ENCODE measurements around the gene ARV1.
A peak's percentile ranks its signal among the peaks of the same experiment; 100 is the strongest.
"Not testable (repeated sequence)": the region's sequence is repeated elsewhere in the genome, so short reads cannot be mapped to it uniquely, and the experiment has no call there.

The ARV1 gene

GRCh38 chr1:230976825-230977747 lies 1.8 kb upstream of the ARV1 start:
- no peak for DNase-seq (ENCODE audit: low spot score)

GRCh38 chr1:230977761-230978490 lies 968 bp upstream of the ARV1 start:
- peak; percentile 39 for DNase-seq (ENCODE audit: low spot score)

- no peak for DNase-seq (ENCODE audit: low spot score)
Measured at GRCh38 chr1:230979389-230979716, 459 bp downstream of the ARV1 start.

- no peak for DNase-seq (ENCODE audit: low spot score)
Measured at GRCh38 chr1:230979952-230980351, 1.1 kb downstream of the ARV1 start.

GRCh38 chr1:230982696-230983095 lies 3.8 kb downstream of the ARV1 start:
- DNase-seq (ENCODE audit: low spot score) = no peak

GRCh38 chr1:230983811-230984210 lies 4.9 kb downstream of the ARV1 start:
- no peak for DNase-seq (ENCODE audit: low spot score)

GRCh38 chr1:230984622-230985515 lies 6.0 kb downstream of the ARV1 start:
- not testable (repeated sequence) for DNase-seq (ENCODE audit: low spot score)

GRCh38 chr1:230985711-230986110 lies 6.8 kb downstream of the ARV1 start:
- DNase-seq (ENCODE audit: low spot score) = no peak

- DNase-seq (ENCODE audit: low spot score) = no peak
Measured at GRCh38 chr1:230986976-230987375, 8.1 kb downstream of the ARV1 start.

GRCh38 chr1:230987448-230987847 lies 8.6 kb downstream of the ARV1 start:
- no peak for DNase-seq (ENCODE audit: low spot score)

- DNase-seq (ENCODE audit: low spot score) = no peak
Measured at GRCh38 chr1:230992100-230992774, 13.3 kb downstream of the ARV1 start.

GRCh38 chr1:230994860-230995259 lies 16.0 kb downstream of the ARV1 start:
- DNase-seq (ENCODE audit: low spot score) = no peak

GRCh38 chr1:231000201-231000600 lies 21.3 kb downstream of the ARV1 start:
- no peak for DNase-seq (ENCODE audit: low spot score)

GRCh38 chr1:231000639-231001038 lies 21.7 kb downstream of the ARV1 start:
- DNase-seq (ENCODE audit: low spot score) = no peak

GRCh38 chr1:231001892-231002291 lies 23.0 kb downstream of the ARV1 start:
- DNase-seq (ENCODE audit: low spot score) = no peak

- not testable (repeated sequence) for DNase-seq (ENCODE audit: low spot score)
Measured at GRCh38 chr1:231007535-231007934, 28.6 kb downstream of the ARV1 start.

- no peak for DNase-seq (ENCODE audit: low spot score)
Measured at GRCh38 chr1:231011360-231011759, 32.5 kb downstream of the ARV1 start.

- DNase-seq (ENCODE audit: low spot score) = no peak
Measured at GRCh38 chr1:231011963-231012362, 33.1 kb downstream of the ARV1 start.

- no peak for DNase-seq (ENCODE audit: low spot score)
Measured at GRCh38 chr1:231013391-231014015, 34.6 kb downstream of the ARV1 start.

GRCh38 chr1:231016234-231016633 lies 37.3 kb downstream of the ARV1 start:
- DNase-seq (ENCODE audit: low spot score) = no peak

- no peak for DNase-seq (ENCODE audit: low spot score)
Measured at GRCh38 chr1:231016966-231017365, 38.1 kb downstream of the ARV1 start.
